Gastrocnemius medialis (tissue), 4 donors: ENCODE data around the gene ERCC1.

Experiments used
- POLR2A ChIP-seq, 2 donors: fragments of 450-650 bp; IDR thresholded peaks; one replicate each; pipeline ENCODE4 v1.6.1; 2017; ENCODE audit warnings: antibody characterized with exemption in 2 of 2, mild to moderate bottlenecking in 2 of 2, moderate library complexity in 2 of 2
- TF ChIP-seq, protein P1 (sequence below), 5 experiments: fragments of 450-650 bp in 3 of 5; fragments of 200-600 bp in 2 of 5; sonication (generic) in 2 of 5; IDR thresholded peaks in 4 of 5; conservative IDR thresholded peaks in 1 of 5; 1 replicate in 4 of 5; 2 replicates in 1 of 5; pipeline ENCODE4 v1.5.1; 2016 to 2019; ENCODE audit warnings: antibody characterized with exemption in 5 of 5, mild to moderate bottlenecking in 3 of 5, moderate library complexity in 3 of 5

DNA sequence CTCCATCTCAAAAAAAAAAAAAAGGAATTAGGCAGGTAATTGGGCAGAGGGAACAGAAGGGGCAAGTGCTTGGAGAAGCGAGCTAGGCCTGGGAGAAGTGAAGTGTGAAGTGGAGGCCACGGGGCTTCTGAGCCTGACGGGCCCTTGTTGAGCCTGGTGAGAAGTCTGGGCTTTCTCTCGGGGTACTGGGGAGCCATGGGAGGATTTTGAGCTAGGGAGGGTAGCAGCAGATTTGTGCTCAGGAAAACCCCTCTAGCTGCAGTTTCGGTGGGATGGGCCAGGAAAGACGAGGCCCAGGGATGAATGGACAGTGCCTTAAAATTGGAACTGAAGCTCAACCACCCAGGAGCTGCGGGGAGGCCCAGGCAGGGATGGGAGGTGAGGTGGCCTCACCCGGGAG, 9.2 kb downstream of the ERCC1 start:
- TF ChIP-seq, protein P1, sequence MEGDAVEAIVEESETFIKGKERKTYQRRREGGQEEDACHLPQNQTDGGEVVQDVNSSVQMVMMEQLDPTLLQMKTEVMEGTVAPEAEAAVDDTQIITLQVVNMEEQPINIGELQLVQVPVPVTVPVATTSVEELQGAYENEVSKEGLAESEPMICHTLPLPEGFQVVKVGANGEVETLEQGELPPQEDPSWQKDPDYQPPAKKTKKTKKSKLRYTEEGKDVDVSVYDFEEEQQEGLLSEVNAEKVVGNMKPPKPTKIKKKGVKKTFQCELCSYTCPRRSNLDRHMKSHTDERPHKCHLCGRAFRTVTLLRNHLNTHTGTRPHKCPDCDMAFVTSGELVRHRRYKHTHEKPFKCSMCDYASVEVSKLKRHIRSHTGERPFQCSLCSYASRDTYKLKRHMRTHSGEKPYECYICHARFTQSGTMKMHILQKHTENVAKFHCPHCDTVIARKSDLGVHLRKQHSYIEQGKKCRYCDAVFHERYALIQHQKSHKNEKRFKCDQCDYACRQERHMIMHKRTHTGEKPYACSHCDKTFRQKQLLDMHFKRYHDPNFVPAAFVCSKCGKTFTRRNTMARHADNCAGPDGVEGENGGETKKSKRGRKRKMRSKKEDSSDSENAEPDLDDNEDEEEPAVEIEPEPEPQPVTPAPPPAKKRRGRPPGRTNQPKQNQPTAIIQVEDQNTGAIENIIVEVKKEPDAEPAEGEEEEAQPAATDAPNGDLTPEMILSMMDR (IDR thresholded peaks at IDR 0.05 in 4 of 5, conservative IDR thresholded peaks at IDR 0.05 in 1 of 5), result no peak
- TF ChIP-seq POLR2A (IDR thresholded peaks at IDR 0.05), result no peak
